Measurements from ENCODE around the gene CD93. TPM values are rescaled to one million over a fixed set of nuclear protein-coding genes. Genes with fewer than 3 reads are reported as not detected.

The CD93 gene
- total RNA-seq, 6 donors from 2014 or later = 25.1 to 160 (median 68.8) TPM

DNA sequence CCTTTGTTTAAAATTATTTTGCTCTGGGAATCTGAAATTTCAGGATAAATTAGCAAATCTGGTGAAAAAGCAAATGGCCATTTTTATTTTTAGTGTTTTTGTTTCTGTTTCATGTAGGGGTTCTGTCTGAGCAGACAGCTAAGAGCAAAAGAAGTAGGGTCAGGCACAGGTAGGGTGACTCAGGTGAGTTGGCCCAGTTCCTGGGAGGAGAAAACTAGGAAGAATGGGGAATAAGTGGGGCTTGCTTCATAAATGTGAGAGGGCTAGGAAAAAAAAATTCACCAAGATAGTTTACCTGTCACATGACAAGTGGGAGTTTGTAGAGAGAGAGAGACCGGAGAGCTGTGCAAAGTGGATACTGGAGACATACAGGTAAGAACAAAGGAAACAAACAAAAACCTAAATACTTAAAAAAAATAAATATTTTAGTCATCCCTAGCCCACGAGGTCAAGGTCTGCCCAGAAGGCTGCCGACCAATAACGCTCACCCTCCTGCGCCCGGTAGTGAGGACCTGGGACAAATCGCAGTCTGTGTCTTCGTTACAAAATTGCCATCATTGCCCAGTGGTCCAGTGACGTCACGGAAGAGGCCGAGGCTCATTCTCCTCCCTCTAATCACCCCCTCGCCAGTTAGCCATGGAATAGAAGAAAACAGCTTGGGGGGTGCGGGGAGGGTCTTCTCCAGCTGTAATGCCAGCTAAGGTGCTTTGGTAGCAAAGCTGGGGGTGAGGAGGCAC, 39.0 kb downstream of the CD93 start:
- TF ChIP-seq EP300 (IDR thresholded peaks at IDR 0.05) (no peak), POLR2A (IDR thresholded peaks at IDR 0.05) (no peak), POLR2AphosphoS5 (IDR thresholded peaks at IDR 0.05) (no peak)
- TF ChIP-seq, protein P1, sequence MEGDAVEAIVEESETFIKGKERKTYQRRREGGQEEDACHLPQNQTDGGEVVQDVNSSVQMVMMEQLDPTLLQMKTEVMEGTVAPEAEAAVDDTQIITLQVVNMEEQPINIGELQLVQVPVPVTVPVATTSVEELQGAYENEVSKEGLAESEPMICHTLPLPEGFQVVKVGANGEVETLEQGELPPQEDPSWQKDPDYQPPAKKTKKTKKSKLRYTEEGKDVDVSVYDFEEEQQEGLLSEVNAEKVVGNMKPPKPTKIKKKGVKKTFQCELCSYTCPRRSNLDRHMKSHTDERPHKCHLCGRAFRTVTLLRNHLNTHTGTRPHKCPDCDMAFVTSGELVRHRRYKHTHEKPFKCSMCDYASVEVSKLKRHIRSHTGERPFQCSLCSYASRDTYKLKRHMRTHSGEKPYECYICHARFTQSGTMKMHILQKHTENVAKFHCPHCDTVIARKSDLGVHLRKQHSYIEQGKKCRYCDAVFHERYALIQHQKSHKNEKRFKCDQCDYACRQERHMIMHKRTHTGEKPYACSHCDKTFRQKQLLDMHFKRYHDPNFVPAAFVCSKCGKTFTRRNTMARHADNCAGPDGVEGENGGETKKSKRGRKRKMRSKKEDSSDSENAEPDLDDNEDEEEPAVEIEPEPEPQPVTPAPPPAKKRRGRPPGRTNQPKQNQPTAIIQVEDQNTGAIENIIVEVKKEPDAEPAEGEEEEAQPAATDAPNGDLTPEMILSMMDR (IDR thresholded peaks at IDR 0.05) = no peak
- DNase-seq = no peak
- ATAC-seq (ENCODE audit: low FRiP score in 2 of 2) = no peak
- H3K4me3 ChIP-seq = peak overlapping the region; percentile 11 to 69 (median 55)
- peaks cover 0 to 2% (median 0%) of the 10 kb centered on the region in 4 donors for H3K27me3 ChIP-seq
- peaks cover 34 to 54% (median 45%) of the 10 kb centered on the region in 4 donors for H3K4me1 ChIP-seq
- 45 to 48% methylated on average over 13 of the region's 13 CpGs for WGBS, 2 donors
- H3K9me3 ChIP-seq = no peaks in the 10 kb centered on the region
- H3K27ac ChIP-seq = peak overlapping the region; percentile 85 to 89 (median 88)
- no peaks in the 10 kb centered on the region for H3K36me3 ChIP-seq

DNA sequence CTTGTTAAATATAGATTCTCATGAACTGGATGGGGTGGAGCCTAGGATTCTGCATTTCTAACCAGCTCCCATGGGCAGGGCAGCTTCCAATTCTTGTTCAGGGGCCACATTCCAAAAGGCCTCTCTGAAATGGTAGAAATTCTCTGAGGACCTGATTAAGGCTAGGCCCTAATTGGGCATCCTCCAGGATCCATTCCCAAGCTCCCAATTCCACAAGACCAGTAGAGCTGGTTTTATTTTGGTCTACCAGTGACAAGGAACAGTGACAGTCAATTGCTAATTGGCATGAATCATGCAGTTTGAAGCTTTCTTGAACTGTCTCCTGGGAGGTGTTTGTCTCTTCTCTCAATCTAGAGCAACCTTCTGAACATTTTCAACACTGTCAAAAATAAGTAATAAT, 39.7 kb downstream of the CD93 start:
- ATAC-seq (ENCODE audit: low FRiP score in 2 of 2) (no peak), DNase-seq (no peak)
- peaks cover 34 to 54% (median 45%) of the 10 kb centered on the region in 4 donors for H3K4me1 ChIP-seq
- H3K4me3 ChIP-seq = peak overlapping the region in 3 of 4 donors; percentile 53 to 69 (median 57)
- no peaks in the 10 kb centered on the region for H3K36me3 ChIP-seq
- TF ChIP-seq, protein P1 (IDR thresholded peaks at IDR 0.05) = no peak
- TF ChIP-seq POLR2AphosphoS5 (IDR thresholded peaks at IDR 0.05) (no peak), POLR2A (IDR thresholded peaks at IDR 0.05) (no peak), EP300 (IDR thresholded peaks at IDR 0.05) (no peak)
- H3K27me3 ChIP-seq = peaks cover 0 to 2% (median 0%) of the 10 kb centered on the region in 4 donors
- peak overlapping the region in 3 of 4 donors; percentile 85 to 89 (median 88) for H3K27ac ChIP-seq
- no peaks in the 10 kb centered on the region for H3K9me3 ChIP-seq

DNA sequence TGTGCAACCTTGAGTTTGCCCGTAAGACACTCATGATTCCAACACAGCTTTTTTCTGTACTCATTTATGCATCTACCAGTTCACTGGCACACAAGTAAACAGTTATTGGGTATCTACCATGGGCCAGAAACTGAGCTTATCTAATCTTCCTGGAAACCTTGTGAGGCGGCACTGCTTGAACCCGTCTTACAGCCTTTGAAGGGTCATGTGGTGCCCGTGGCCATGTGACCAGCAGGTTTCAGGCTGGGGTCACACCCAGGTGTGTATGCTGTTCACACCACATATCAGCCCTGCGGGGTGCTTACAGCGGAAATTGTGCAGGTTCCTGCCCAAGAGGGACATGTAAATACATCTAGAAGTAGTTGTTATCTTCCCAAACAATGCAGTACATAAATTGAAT, 42.7 kb downstream of the CD93 start:
- DNase-seq (peak in 1 of 2 donors; percentile 11), ATAC-seq (ENCODE audit: low FRiP score in 2 of 2) (no peak)
- Histone ChIP-seq H3K27ac (no peak overlapping the region), H3K36me3 (no peaks in the 10 kb centered on the region), H3K27me3 (peaks cover 0 to 2% (median 0%) of the 10 kb centered on the region in 4 donors), H3K4me1 (peaks cover 10 to 23% (median 20%) of the 10 kb centered on the region in 4 donors), H3K9me3 (no peaks in the 10 kb centered on the region), H3K4me3 (no peak overlapping the region)
- 56 to 71% methylated on average over 3 to 6 of the region's 6 CpGs for WGBS, 2 donors
- TF ChIP-seq POLR2A (IDR thresholded peaks at IDR 0.05) = no peak
- TF ChIP-seq, protein P1 (IDR thresholded peaks at IDR 0.05) = no peak
- TF ChIP-seq EP300 (IDR thresholded peaks at IDR 0.05) = no peak

DNA sequence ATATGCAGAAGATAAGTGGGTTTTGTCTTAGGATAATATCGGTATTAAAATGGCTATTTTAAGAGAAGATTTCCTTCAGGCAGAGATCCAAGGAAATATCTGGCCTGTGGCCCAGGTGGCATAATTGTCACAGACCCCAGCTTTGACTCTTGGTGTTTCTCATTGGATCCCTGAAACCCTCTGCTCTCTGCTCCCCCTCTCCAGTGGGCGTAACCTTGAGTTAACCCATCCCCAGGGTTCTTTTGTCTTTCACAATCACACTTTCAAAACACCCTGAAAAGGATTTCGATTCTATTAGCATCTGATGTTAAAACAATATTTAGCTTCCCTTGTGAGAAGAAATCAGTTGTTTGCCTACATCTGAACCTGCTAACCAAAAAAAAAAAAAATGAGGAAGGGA, 43.9 kb downstream of the CD93 start:
- 41 to 55% methylated on average over 3 of the region's 3 CpGs for WGBS, 2 donors
- ATAC-seq (ENCODE audit: low FRiP score in 2 of 2) = no peak

More for the DNA sequence above, 43.9 kb downstream of the CD93 start:
- no peak for TF ChIP-seq POLR2AphosphoS5 (IDR thresholded peaks at IDR 0.05)
- TF ChIP-seq, protein P1 (IDR thresholded peaks at IDR 0.05) = no peak
- no peak for TF ChIP-seq EP300 (IDR thresholded peaks at IDR 0.05)
- no peak for TF ChIP-seq POLR2A (IDR thresholded peaks at IDR 0.05)
- Histone ChIP-seq H3K4me3 (no peak overlapping the region), H3K27me3 (no peaks in the 10 kb centered on the region), H3K4me1 (peaks cover 5 to 13% (median 9%) of the 10 kb centered on the region in 4 donors), H3K36me3 (no peaks in the 10 kb centered on the region), H3K27ac (peak overlapping the region in 2 of 4 donors; percentile 8 to 53), H3K9me3 (no peaks in the 10 kb centered on the region)
- DNase-seq = no peak

Data from upper lobe of left lung (tissue), 6 donors.